ENCODE results near the gene SERPINE3.

DNA sequence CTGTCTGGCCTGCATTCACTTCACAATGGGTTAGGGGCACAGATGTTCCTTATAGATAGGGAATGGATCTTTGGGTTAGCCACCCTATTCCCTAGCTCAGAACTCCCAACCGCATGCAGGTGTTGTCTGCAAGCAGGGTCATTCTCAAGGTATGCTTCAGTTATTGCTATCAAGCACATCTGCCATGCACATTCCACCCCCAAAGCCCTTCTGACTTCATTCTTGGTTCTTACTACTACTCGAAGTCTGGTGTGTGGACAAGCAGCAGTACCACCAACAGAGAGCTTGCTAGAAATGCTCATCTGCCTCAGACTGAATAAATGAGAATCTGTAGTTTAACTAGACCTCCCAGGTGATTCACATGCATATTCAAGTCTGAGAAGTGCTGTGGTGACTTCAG is 31.3 kb downstream of the SERPINE3 start:
- TF ChIP-seq CTCF (IDR thresholded peaks at IDR 0.05) (no peak), POLR2A (IDR thresholded peaks at IDR 0.05) (no peak)
